ENCODE results near the gene HTR6. TPM values are rescaled to one million over a fixed set of nuclear protein-coding genes. Genes with fewer than 3 reads are reported as not detected.

HTR6 gene
- polyA plus RNA-seq, 1 donor = not detected

DNA sequence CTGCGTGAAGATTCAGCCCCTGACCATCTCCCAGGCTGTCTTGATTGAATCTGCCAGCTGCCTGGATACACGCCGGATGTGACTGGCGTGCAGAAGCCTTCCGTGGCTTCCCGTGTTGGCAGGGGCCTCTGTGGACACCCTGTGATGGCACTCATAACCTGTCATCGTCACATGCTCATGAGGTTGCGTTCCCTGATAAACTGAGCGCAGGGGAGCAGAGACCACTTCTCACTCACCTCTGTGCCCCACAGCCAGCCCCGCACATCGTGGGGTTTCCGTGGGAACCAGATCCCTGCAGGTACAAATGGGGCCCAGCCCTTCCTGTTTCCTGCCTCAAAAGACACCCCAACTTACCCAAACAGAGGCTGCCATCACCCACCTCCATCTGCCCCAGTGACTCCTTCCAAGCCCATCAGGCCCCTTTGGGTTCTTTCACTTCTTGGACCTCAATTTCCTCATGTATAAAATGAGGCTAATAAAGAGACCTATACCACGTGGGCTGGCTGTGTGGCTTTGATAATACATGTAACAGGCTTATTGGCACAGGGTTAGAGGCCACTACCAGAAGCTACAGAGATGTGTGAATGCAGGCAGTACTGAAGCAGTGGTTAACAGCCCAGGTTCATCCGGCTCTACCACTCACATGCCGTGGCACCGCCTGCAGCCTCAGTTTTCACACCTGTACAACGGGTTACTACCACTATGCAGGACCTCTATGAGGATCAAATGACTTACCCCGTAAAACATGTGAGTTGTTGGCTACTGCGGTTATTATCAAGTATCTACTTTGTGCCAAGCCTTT lies 23.6 kb downstream of the HTR6 start:
- no peak for DNase-seq (ENCODE audit: low read depth)

DNA sequence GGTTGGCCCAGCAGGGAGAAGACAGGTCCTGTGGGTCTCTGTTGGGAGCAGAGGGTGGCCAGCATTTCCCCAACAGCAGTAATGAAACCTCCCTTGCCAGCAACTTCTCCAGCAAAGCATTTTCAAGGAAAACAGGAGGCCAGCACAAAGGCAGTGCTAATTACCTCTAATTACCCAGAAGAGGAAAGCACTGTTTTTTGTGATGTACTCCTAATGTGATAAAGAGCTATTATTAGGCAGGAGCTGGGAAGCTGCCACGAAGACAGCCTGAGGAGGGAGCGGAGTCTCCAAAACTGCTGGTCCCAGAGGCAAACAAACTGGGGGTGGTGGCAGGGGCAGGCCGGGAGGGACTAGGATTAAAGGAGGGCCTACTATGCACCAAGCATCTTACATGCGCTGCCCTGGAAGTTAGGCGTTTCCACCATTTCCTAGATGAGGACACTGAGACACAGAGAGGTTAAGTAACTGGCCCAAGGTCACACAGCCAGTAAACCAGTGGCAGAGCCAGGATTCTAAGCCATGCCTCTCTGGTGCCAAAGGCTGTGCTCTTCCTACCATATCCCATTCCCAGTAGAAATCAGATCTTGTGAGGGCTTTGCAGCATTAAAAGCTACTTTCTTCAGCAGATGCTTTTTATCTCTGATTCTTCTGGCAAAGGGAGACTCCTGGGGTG lies 24.5 kb downstream of the HTR6 start:
- DNase-seq (ENCODE audit: low read depth) = no peak

DNA sequence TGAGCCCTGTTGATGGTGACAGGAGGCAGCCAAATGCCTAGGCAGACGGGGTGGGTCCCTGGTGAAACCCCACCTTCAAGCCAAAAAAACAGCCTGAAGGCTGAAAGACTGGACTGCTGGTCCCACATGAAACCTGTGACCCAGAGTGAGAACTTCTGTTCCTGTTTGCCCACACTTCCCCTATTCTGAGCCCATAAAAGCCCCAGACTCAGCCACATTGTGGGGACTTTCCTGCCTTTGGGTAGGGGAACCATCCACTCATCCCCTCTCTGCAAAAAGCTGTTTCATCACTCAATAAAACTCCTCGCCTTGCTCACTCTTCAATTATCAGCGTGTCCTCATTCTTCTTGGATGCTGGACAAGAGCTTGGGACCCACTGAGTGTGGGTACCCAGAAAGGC lies 25.2 kb downstream of the HTR6 start:
- DNase-seq (ENCODE audit: low read depth) = no peak

DNA sequence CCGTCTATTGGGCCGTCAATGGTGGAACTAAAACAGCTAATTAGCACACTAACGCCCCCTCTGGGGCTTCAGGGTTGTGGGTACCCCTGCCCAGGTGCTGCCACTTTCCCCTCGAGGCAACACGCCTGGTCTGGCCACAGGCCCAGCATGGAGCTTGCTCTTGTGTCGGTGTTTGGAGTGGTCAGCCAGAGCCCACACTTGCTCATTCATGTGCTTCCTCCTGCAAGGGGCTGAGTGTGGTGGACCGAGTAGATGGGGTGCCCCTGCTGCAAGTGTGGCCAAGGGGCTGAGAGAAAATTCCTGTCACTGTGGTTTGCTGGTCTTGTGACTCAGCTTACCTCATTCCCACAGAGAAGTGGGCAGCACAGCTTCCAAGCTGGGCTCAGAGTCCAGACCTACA lies 25.7 kb downstream of the HTR6 start:
- DNase-seq (ENCODE audit: low read depth) = no peak

DNA sequence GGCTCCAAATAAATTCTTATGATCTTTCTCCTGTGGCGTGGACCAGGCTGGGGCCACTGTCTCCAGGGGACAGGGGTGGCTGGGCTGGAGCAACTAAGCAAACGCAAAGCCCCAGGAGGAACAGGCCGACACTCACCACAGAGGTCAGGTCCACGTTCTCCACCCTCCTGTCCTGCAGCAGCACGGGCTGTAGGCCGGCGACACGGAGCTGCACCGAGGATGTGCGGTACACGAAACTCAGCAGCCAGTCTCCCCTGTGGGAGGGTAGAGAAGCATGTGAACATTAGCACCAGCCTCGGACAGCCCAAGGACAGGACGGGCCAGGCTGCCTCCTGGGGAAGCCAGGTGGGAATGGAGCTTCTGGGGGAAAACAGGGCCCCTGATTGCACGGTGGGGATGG lies 29.6 kb downstream of the HTR6 start:
- DNase-seq (ENCODE audit: low read depth) = no peak

DNA sequence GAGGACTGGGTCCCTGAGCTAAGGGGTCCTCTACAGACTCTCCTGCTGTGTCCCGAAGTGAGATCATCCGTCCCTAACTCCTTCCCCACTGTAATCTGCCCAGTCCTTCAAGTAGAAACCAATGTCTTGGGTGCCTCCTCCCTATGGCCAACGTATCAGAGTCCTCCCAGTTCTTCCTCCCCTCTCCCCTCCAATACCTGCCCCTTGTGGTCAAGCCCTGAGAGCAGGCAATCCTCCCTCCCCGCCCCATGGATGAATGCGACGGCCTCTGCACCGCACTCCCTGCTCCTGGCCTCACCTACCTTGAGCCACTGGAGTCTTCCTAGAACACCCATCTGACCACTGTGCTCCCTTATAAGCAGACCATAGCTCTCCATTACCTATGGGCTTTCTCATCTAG lies 31.1 kb downstream of the HTR6 start:
- no peak for DNase-seq (ENCODE audit: low read depth)

DNA sequence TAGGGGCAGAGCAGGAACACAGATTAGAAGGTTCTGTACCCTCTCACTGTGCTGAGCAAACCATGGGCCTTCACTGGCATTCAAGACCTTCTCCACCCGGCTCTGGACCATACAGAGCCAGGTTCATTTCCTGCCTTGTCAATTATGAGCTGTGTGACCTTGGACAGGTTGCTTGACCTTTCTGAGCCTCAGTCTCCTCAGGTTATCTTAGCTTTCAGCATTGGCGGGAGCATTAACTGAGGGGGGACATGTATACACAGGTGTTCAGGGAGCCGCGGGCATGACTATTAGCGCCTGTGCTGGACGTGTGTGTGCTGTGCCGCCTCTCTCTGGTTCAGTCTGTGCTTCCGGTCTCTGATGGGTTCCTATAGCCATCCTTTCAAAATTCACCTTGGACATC lies 32.1 kb downstream of the HTR6 start:
- DNase-seq (ENCODE audit: low read depth) = no peak

DNA sequence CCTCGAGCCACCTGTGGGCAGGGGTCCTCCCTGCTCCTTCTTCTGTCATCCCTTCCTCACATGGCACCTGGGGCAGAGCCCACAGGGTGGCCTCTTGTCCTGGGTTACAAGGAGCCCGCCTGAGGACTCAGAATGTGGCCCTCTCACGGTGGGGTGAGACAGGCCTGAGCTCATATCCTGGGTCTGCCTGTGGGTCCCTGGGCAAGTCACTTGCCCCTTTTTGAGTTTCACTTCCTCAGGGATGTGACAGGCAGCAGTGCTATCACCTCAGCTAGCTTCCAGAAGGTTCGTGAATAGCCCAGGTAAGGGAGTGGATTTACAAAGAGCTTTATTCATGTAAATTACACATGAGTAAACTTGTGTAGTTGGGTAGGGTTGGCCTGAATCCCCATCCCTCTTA lies 33.5 kb downstream of the HTR6 start:
- no peak for DNase-seq (ENCODE audit: low read depth)

DNA sequence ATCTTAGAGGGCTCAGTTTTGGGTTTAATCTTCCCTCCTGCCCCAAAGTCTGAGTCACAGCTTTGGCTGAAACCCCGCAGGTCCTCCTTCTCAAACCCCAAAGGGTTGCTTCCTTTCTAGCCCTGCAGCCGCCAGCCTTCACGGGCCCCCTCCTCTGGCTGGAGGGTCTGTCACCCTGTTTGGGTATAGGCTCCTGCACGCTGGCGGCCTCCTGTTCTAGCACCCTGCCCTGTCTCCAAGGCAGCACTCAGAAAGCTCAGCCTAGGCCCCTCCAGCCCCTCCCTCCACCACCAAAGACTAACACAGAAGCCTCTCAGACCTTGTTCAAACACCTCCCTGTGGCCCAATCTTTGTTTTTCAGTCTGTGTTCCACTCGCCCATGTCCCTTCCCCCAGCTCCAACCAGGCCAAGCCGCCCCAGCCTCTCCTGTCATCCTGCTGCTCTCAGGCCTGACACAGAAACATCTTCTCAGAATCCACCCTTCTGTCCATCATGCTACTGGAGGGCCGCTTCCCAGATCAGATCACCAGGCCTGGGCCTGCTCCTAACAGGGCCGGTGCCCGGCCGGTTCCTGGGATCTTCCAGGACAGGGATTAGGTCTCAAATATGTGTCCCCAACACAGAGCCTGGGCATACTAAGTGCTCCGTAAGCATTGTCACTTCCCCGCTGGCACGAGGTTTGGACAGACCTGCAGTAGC lies 35.6 kb downstream of the HTR6 start:
- no peak for DNase-seq (ENCODE audit: low read depth)

DNA sequence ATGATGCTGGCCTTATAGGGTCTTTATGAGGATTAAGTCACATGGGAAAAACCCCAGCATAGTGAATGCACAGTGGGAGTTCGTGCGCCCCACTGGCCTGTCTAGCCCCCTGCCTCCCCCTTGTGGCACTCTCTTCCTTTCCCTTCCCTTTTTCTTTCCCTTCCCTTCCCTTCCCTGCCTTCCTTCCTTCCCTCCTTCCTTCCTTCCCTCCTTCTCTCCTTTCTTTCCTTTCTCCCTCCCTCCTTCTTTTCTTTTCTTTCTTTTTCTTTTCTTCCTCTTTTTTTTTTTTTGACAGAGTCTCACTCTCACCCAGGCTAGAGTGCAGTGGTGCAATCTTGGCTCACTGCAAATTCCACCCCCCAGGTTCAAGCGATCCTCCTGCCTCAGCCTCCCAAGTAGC lies 38.6 kb downstream of the HTR6 start:
- no peak for DNase-seq (ENCODE audit: low read depth)

DNA sequence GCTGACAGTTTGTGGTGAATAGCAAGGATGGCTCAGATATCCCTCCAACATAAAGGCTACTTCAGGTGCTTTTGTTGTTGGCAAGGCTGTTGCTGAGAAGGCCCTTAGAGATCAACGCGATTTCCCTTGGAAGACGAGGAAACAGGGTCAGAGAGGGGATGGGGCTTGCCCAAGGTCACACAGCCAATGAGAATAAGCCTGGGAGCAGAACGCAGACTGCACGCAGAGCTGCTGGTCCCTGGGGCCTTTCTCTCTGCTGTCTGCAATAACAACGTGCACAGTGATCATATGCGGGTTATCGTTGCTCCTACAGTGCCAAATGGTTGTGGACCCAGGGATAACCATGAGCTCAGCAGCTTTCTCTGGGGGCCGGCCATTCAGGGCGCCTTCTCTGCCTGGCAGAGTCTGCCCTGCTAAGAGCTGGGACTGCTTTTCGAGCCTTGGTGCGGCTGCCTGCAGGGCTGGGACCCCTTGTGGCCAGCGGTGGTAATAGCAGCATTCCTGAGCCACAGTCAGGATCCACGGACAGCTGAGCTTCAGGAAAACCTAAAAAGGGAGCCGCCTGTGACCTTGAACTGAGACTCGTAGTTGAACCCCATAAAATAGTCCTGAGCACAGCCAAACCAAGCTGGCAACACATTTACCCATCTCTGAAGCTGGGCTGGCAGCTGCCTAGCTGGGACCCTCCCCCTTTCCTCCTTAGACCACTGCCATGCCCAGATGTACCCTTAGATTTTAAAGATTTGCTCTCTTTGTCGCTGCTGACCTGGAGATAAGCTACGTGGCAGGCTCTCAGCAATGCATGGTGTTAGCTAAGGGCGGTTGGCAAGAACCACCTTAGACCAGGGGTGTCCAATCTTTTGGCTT lies 39.8 kb downstream of the HTR6 start:
- DNase-seq (ENCODE audit: low read depth) = peak; percentile 4

DNA sequence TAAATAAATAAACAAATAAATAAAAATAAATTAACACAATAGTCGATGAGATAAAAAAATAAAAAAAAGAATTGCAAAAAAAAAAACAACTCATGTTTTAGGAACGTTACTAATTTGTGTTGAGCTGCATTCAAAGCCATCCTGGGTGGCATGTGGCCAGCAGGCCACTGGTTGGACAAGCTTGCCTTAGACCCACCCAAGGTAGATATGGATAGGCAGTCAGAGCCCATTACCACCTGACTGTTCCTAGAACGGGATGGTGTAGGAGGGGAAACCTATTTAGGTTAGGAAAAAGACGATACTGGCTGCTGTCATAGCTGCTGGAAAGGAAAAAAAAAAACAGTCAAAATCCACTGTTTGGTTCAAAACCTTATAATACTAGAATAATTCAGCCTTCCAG lies 40.8 kb downstream of the HTR6 start:
- no peak for DNase-seq (ENCODE audit: low read depth)

DNA sequence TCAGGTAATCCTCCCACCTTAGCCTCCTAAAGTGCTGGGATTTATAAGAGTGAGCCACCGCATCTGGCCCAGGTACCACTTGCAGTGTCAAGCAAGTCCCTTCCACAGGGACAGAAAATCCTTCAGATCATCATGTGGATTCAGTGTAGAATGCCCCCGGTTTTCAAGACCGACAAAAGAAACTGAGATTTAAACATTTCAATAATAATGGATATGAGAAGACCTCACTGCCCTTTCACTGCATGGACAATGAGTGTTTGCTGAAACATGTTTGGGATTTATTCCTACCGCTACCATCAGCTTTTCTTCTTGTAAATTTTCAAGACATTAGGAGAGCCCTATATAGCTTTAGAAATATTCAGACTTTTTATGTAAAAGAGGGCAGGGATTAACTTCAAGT lies 41.5 kb downstream of the HTR6 start:
- DNase-seq (ENCODE audit: low read depth) = no peak

DNA sequence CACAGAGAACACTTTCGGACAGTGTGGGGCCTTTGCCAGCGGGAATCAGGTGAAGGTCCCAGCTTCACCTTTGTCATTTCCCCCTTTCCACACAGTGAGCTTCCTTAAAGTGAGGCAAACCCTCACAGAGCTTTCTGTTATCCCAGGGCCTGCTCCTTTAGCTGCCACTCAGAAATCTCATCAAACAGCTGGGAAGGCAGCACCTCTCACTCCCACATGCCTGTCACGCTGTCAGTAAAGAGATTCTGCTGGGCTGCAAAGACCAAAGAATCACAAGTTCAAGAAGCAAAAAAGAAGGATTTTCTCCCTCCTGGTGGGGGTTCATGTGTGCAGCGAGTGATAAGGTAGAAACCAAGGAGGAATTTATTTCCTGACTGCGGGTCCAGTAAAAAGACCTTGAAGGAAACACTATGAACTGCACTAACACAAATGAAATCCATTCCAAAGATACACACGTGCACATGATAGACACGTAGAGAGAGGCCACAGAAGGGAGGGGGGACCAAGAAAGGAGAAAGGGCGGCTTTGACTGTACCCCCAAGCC lies 44.0 kb downstream of the HTR6 start:
- no peak for DNase-seq (ENCODE audit: low read depth)

DNA sequence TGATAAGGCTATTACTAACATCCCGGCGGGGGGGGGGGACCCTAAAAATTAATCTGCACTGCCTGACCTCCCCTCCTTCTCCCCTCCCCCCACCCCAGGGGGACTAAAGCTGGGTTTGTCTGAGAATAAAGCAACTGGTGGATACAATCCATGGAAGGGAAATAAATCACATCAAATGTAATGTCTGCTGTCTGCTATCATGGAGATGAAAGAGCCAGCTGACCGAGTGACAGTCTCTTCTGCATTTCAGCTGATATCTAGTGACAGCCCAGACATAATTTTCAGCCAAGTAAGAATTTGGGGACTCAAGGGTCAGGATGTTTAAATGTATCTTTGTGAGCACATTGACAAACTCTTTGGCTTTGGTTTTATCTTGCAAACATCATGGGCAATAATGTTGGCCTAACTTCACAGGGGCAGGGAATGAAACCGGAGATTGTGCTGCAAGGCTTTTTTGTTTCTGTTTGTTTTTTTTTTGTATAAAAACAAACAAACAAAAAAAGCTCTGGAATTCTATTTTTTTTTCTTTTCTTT lies 44.7 kb downstream of the HTR6 start:
- no peak for DNase-seq (ENCODE audit: low read depth)

DNA sequence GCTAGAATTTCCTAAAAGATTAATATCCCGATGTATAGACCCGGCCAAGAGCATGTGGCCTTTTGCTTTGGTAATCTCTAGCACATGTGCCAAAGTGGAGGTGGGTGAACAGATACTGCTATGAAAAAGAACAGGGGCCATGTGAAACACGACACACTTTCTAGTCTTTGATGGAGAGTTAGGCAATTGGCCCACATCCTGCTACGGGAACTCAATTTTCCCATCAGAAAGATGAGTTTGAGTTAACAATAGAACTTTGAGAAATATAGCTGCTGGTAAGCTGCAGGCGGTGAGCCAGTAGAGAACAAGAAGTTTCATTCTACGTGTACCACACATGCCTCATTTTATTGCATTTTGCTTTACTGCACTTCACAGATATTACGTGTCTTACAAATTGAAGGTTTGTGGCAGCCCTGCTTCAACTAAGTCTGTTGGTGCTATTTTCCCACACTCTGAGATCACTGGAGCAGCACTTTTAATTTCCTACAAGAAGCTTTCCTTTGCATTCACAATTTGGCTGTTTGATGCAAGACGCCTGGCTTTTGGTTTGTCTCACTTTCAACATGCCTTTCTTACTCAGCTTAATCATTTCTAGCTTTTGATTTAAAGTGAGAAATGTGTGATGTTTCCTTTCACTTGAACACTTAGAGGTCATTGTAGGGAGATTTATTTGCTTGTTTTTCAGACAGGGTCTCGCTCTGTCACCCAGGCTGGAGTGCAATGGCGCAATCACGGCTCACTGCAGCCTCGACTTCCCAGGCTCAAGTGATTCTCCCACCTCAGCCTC lies 46.3 kb downstream of the HTR6 start:
- DNase-seq (ENCODE audit: low read depth) = no peak

DNA sequence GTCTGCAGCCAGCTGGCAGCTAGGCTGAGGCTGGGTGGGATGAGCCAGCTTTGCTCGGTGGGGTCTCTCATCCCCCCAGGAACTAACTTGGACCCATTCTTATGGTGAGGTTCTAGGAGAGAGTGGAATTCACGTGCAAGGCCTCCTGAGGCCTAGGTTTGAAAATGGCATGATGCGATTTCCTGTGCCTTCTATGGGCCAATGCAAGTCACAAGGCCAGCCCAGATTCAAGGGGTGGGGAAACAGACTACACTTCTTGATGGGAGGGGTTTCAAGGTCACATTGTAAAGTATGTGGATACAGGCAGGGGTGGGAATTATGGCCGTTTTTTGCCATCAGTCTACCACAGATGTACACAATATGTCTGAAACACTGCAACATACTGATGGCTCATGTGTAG lies 48.3 kb downstream of the HTR6 start:
- no peak for DNase-seq (ENCODE audit: low read depth)

DNA sequence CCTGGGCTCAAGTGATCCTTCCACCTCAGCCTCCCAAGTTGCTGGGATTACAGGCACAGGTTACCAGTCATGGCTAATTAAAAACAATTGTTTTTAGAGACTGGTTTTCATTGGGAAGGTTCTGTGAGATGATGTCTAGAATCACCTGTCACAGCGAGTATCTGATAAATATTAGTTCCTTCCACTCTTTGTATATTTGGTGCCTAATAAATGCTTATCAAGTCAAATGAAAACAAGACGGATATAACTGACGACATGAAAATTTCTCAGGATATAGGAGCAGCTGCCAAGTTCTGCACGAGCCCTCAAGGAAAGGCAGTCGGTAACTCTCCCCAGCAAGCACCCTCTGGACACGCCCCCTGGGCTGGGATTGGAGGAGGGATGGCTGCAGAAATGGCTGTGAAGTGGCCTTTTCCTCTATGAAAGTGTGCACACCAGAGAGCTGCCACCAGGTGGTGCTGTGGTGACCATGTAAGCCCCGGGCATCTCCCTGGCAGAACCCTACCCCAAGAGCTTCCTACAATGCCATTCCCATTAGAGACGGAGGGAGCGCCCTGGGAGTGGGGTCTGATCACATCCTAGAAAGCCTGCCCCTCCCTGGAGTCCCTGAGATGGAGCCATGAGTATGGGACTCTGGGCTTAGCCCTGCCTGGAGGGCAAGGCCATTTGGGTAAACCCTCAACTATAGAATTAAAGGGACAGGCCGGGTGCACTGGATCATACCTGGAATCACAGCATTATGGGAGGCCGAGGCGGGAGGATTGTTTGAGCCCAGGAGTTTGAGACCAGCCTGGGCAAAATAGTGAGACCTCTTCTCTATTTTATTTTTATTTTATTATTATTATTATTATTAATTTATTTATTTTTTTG lies 50.9 kb downstream of the HTR6 start:
- DNase-seq (ENCODE audit: low read depth) = peak; percentile 46

DNA sequence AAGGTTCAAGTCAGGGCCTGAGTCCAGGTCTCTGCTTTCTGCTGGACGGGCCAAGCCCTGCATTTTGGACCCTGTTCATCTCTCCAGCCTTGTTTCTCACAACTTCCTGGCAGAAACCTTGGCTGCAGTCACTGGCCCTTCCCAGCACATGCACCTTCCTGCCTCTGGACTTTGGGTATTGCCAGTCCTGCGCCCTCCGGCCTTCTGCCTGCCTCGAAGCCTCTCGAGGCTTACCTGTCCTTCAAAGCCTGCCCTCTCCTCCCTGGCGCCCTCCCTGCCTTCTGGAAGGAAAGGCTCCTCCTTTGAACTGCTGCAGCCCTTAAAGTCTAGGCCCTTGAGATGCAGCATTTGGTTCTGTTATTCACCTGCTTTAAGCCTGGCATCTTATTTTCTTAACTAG lies 52.8 kb downstream of the HTR6 start:
- DNase-seq (ENCODE audit: low read depth) = no peak

DNA sequence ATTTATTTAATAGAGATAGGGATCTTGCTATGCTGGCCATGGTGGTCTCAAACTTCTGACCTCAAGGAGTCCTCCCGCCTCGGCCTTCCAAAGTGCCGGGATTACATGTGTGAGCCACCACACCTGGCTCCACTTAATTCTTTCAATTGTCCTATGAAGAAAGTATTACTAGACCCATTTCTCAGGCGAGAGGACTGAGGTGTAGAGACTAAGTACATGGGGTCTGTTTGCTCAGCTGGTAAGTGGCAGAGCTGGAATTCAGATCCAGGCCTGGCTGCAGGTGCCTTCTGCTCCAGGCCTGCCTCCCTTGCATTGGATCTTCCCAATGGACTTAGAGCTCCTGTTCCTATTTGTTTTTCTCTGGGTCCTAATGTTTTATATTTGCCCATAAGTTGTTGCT lies 55.5 kb downstream of the HTR6 start:
- no peak for DNase-seq (ENCODE audit: low read depth)
